ENCODE measurements around the gene IL1F10.

Gene IL1F10

GRCh38 chr2:113046465-113046864 is 21.3 kb upstream of the IL1F10 start (continued):
- TF ChIP-seq ZNF274 (IDR thresholded peaks at IDR 0.05; ENCODE audit: low read length) (no peak), ZNF274 (tag by site-specific recombination; IDR thresholded peaks at IDR 0.05; ENCODE audit: borderline replicate concordance) (no peak), ZNF302 (tag by site-specific recombination; IDR thresholded peaks at IDR 0.05; ENCODE audit: low read depth) (no peak)

GRCh38 chr2:113050921-113051895 is 16.6 kb upstream of the IL1F10 start:
- no peak overlapping the region for H3K27ac ChIP-seq (ENCODE audit: extremely low read depth, low read depth, low read length)
- POLR2A ChIA-PET, result no interaction called here
- no peaks in the 10 kb centered on the region for H3K36me3 ChIP-seq (ENCODE audit: control insufficient read depth in 2 of 2, insufficient read depth in 1 of 2, low read length in 2 of 2)
- TF ChIP-seq ZIC2 (tag by site-specific recombination; IDR thresholded peaks at IDR 0.05), result no peak
- TF ChIP-seq ZNF148 (tag by site-specific recombination; IDR thresholded peaks at IDR 0.05; ENCODE audit: borderline replicate concordance), result no peak
- TF ChIP-seq ZSCAN4 (tag by site-specific recombination; IDR thresholded peaks at IDR 0.05), result no peak
- no peak for TF ChIP-seq ZNF623 (tag by site-specific recombination; IDR thresholded peaks at IDR 0.05)
- no peak for TF ChIP-seq ZNF239 (tag by site-specific recombination; IDR thresholded peaks at IDR 0.05)
- TF ChIP-seq ZNF571 (tag by site-specific recombination; IDR thresholded peaks at IDR 0.05), result no peak
- CTCF ChIA-PET, result no interaction called here
- H3K4me1 ChIP-seq (ENCODE audit: control insufficient read depth, insufficient read depth, low read length), result no peaks in the 10 kb centered on the region
- no peak overlapping the region for H3K4me3 ChIP-seq (ENCODE audit: low read depth, low read length)
- H3K9me3 ChIP-seq (ENCODE audit: control insufficient read depth, insufficient read depth, low read depth, low read length), result no peaks in the 10 kb centered on the region

GRCh38 chr2:113052396-113052917 is 15.3 kb upstream of the IL1F10 start, which contains the start of gene IL36B:
IL36B (minus strand) TSS chr2:113052867.
- ChIA-PET POLR2A (no interaction called here), CTCF (interaction anchor here (0.6 kb wide), 2 partner anchors 28 to 150 kb away, joined by 3 read pairs; no protein-coding TSS in a partner anchor)
- TF ChIP-seq YY1 (tag by site-specific recombination; IDR thresholded peaks at IDR 0.05) (no peak), TCF7L2 (IDR thresholded peaks at IDR 0.05; ENCODE audit: borderline replicate concordance, low read depth, low read length) (no peak), ZNF433 (tag by site-specific recombination; IDR thresholded peaks at IDR 0.05; ENCODE audit: low read depth) (no peak), ZNF132 (tag by site-specific recombination; IDR thresholded peaks at IDR 0.05; ENCODE audit: borderline replicate concordance) (no peak), ZNF600 (tag by site-specific recombination; IDR thresholded peaks at IDR 0.05) (no peak), REPIN1 (tag by site-specific recombination; IDR thresholded peaks at IDR 0.05; ENCODE audit: low read depth) (no peak), ZNF280D (tag by site-specific recombination; IDR thresholded peaks at IDR 0.05) (no peak)

More at GRCh38 chr2:113052396-113052917, 15.3 kb upstream of the IL1F10 start, which contains the start of gene IL36B:
- no peaks in the 10 kb centered on the region for H3K36me3 ChIP-seq (ENCODE audit: control insufficient read depth in 2 of 2, insufficient read depth in 1 of 2, low read length in 2 of 2)
- H3K4me3 ChIP-seq (ENCODE audit: low read depth, low read length), result no peak within 1 kb of the TSS
- H3K27ac ChIP-seq (ENCODE audit: extremely low read depth, low read depth, low read length), result no peak within 1 kb of the TSS
- no peaks in the 10 kb centered on the region for H3K9me3 ChIP-seq (ENCODE audit: control insufficient read depth, insufficient read depth, low read depth, low read length)
- H3K4me1 ChIP-seq (ENCODE audit: control insufficient read depth, insufficient read depth, low read length), result no peaks in the 10 kb centered on the region
